ENCODE data around the gene TWSG1. TPM values are rescaled to one million over a fixed set of nuclear protein-coding genes. Genes with fewer than 3 reads are reported as not detected.

The TWSG1 gene
- total RNA-seq, 6 experiments from 2014 or later, result 3.7 to 11.3 (median 5.9) TPM

- no peak for TF ChIP-seq POLR2A (IDR thresholded peaks at IDR 0.05)
- TF ChIP-seq CTCF (IDR thresholded peaks at IDR 0.05), result no peak
- DNase-seq, result no peak
- intact Hi-C loops (cut with DNase I), result no loop called here
Measured at GRCh38 chr18:9434122-9434701, 99.6 kb downstream of the TWSG1 start.

GRCh38 chr18:9435041-9435440, 100.5 kb downstream of the TWSG1 start:
- no peaks in the 10 kb centered on the region for H3K9me3 ChIP-seq
- intact Hi-C loops (cut with DNase I), result no loop called here
- no peaks in the 10 kb centered on the region for H3K36me3 ChIP-seq
- no peak for DNase-seq
- ATAC-seq, result no peak
- H3K27ac ChIP-seq, result no peak overlapping the region
- no peak for TF ChIP-seq CTCF (IDR thresholded peaks at IDR 0.05)
- no peak for TF ChIP-seq POLR2A (IDR thresholded peaks at IDR 0.05)
- no peaks in the 10 kb centered on the region for H3K27me3 ChIP-seq
- H3K4me1 ChIP-seq, result no peaks in the 10 kb centered on the region
- 81% methylated on average over 4 of the region's 17 CpGs for WGBS (ENCODE audit: insufficient coverage, low coverage, low lambda C conversion rate, missing lambda C conversion rate)
- H3K4me3 ChIP-seq, result no peak overlapping the region

More at GRCh38 chr18:9434122-9434701, 99.6 kb downstream of the TWSG1 start:
- H3K36me3 ChIP-seq, result no peaks in the 10 kb centered on the region
- H3K4me3 ChIP-seq, result no peak overlapping the region
- no peaks in the 10 kb centered on the region for H3K27me3 ChIP-seq
- H3K9me3 ChIP-seq, result no peaks in the 10 kb centered on the region
- H3K27ac ChIP-seq, result no peak overlapping the region
- 51% methylated on average over 12 of the region's 18 CpGs for WGBS (ENCODE audit: insufficient coverage, low coverage, low lambda C conversion rate, missing lambda C conversion rate)
- ATAC-seq, result peak in 1 of 4 donors; percentile 23
- H3K4me1 ChIP-seq, result no peaks in the 10 kb centered on the region

- no peak for TF ChIP-seq POLR2A (IDR thresholded peaks at IDR 0.05)
- TF ChIP-seq CTCF (IDR thresholded peaks at IDR 0.05), result no peak
- 53% methylated on average over 5 of the region's 5 CpGs for WGBS (ENCODE audit: insufficient coverage, low coverage, low lambda C conversion rate, missing lambda C conversion rate)
- intact Hi-C loops (cut with DNase I), result no loop called here
- H3K4me3 ChIP-seq, result no peak overlapping the region
- no peaks in the 10 kb centered on the region for H3K9me3 ChIP-seq
- no peak for ATAC-seq
- no peak overlapping the region for H3K27ac ChIP-seq
- no peaks in the 10 kb centered on the region for H3K36me3 ChIP-seq
- no peaks in the 10 kb centered on the region for H3K27me3 ChIP-seq
- H3K4me1 ChIP-seq, result no peaks in the 10 kb centered on the region
- no peak for DNase-seq
Measured at GRCh38 chr18:9436206-9436929, 101.8 kb downstream of the TWSG1 start.

GRCh38 chr18:9437021-9437437, 102.5 kb downstream of the TWSG1 start:
- no peaks in the 10 kb centered on the region for H3K36me3 ChIP-seq
- intact Hi-C loops (cut with DNase I), result no loop called here
- H3K27me3 ChIP-seq, result no peaks in the 10 kb centered on the region
- H3K27ac ChIP-seq, result no peak overlapping the region
- WGBS (ENCODE audit: insufficient coverage, low coverage, low lambda C conversion rate, missing lambda C conversion rate), result 55% methylated on average over 5 of the region's 5 CpGs
- H3K4me3 ChIP-seq, result no peak overlapping the region
- ATAC-seq, result no peak
- TF ChIP-seq CTCF (IDR thresholded peaks at IDR 0.05), result no peak
- no peak for TF ChIP-seq POLR2A (IDR thresholded peaks at IDR 0.05)
- no peaks in the 10 kb centered on the region for H3K9me3 ChIP-seq
- DNase-seq, result no peak
- H3K4me1 ChIP-seq, result no peaks in the 10 kb centered on the region

All from right lobe of liver (tissue), 6 donors.